ENCODE data around the gene CRYGN. TPM values are rescaled to one million over a fixed set of nuclear protein-coding genes. Genes with fewer than 3 reads are reported as not detected.

Gene CRYGN
- polyA plus RNA-seq, 5 donors = 0.20 to 0.58 (median 0.55) TPM

DNA sequence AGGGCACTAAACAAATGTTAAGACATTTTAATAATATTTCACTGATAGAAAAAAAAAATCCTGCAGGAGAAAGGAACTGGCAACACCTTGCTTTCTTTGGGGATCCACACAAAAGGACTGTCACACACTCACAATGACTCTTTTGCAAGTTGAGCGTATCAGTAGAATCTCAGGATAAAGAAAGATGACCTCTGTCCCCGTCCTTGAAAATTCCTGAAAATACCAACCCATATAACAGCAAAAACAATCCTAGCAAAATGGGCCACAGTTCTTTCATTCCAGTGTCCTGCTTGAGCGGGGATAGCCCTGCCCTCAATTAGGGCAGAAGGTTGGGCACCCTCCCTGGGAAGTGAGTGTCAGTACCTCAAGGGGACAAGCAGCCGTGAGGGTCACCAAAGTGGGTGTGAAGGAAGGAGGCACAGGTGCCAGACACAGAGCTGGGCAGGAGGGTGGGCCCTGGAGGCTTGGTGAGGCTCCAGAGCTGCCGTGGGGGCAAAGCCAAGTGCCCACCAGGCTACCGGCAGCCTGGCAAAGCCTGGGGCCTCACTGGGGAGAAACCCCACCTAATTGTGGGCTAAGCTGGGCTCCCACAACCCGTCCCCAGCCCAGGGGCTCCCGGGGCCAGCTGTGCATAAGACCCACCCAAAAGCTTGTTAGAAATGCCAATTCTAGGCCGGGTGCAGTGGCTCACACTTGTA lies 32.9 kb downstream of the CRYGN start:
- no peak for DNase-seq

DNA sequence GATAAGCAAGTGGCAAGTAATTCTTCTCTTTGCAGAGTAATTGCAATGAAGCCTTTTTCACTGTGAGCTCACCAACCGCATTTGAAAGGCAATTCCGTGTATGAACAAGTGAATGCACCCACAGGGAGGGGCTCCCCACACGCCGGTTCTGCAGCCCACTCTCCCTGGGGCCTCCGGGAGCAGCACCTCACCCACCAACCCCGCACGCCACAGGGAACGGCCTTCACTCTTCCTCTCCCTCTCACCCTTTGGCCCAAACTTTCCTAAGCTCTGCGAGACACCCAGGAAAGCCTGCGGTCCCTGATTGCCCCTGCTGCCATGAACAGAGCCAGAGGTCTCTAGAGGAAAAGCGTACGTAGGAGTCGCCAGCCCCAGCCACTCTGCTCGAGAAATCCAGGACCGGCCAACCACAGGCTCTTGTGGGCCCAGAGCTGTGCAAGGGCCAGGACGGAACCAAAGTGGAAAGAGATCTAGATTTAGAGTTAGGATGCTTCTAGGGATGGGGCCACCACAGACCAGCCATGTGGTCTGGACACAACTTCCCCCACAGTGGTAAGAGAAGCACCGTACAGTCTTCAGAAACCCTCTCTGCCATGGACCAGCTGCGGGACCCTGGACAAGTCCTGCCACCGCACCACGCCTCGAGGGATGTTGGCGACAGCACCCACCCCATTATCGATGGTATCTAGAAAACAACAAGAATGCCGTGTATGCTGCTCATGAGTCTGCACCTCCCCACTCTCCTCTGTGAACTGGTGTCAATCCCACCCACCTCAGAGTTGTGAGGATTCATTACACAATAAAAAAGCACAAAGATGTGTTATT lies 33.7 kb downstream of the CRYGN start:
- DNase-seq = no peak

DNA sequence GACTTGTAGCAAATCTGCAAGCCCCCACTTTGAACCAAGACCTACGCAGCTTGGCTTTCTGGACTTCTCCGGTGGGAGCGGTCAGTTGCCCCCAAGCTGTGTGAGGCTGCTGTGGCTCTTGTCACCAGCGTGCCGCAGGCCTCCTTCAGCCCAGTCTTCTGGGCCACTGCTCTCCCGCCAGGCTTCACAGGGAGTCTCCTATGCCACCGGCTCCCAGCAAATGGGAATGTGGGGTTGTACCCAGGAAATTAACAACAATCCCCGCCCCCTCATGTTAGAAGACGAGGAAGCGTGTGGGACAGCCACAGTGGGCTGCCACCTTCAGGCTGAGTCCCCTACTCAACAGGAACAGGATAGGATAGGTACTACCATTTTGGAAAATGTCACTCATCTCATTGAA lies 34.4 kb downstream of the CRYGN start:
- DNase-seq = no peak

DNA sequence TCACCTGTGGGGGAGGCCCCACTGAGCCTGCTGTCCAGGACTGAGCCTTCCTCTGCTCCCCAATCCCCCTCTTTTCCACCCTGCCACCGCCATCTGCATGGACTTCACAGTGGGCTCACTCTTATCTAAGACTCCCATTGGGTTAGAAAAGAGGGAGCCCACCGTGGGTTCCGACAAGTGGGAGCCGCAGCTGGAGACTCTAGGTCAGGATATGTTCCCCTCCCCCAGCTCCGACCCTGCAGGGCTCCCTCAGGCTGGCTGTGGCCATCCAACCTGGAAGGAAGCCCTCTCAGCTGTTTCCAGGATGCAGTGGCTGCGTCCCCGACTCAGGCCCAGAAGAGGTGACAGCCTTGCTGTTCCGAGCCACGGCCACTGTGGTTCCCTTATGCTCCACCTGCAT lies 34.9 kb downstream of the CRYGN start:
- DNase-seq = no peak

DNA sequence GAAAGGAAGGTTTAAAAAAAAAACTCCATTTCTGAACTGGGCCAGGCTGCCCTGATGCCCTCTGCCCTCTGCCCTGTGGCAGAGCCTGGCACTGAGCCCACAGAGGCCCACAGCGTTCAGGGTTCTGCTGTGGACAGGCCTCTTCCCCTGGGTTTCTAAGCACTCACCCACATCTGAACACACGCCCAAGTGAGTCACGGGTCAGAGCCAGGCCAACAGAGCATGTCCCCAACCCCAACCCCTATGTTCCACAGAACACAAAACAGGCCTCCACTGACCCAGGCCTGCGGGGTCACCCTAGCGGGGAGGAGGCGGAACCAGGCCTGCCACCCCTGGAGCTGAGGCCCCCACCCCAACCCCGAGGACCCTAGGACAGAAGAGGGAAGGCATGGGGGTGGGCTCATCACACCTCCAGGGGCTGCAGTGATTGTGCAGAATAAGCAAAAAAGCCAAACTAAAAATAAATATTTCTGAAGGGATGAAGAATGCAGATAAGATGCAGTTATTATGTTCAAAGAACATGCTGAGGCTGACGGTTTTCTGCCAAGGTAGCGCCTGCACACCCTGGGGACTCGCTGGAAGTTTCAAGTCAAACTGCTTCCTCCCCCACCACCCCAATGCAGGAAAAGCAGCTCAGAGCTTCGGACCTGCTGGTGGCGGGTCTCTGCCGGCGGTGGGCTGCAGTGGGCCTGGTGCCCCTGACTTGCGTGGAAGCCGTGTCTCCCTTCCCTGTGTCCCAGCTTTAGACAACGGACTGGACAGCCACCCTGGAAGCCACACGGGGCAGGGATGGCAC lies 35.5 kb downstream of the CRYGN start:
- DNase-seq = no peak

DNA sequence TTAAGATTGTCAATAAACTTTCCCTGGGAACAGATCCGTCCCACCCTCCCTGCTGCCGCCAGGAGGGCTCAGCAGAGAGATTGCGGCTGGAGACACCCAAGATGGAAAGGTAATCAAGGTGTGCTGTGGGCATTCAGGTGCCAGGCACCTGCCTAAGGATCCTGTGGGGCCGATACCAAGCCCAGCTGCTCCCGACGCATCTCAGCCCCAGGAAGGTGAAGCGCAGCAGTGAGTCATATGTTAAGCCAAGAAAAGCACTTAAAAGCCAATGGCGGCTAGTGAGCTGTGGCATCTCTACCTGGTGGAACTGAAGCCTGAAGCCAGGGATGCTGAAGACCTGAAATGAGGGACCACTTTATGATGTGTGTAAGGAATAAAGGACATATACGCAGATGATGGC lies 36.2 kb downstream of the CRYGN start:
- DNase-seq = no peak

DNA sequence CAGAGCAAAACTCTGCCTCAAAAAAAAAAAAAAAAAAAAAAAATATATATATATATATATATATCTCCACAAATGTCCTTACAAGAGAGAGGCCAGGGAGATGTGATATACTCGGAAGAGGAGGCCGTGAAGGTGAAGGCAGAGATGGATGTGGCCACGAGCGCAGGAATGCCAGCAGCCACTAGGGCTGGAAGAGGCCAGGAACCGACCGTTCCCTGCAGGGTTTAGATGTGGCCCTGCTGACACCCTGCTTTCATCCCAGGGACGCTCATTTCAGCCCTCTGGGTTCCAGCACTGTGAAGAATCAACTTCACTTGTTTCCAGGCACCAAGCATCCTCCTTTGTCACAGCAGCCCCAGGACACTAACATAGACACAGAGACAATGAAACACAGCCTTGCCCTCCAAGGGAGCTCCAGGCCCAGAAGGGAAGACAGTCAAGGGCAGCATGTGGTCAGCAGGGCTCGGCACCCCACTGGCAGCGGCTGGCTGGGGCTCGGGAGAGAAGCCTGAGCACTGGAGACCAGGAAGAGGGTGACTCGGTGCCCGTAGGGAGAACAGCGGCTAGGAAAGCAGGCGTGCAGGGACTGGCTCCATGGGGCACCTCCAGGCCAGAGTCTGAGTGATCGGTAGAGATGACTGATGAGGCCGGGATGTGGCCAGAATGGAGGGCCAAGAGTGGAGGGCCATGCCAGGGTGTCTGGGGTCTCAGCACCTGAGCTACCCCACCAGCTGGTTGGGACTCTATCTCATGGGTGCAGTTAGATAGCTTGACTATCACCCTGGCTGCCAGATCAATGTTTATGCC lies 37.7 kb downstream of the CRYGN start:
- no peak for DNase-seq

DNA sequence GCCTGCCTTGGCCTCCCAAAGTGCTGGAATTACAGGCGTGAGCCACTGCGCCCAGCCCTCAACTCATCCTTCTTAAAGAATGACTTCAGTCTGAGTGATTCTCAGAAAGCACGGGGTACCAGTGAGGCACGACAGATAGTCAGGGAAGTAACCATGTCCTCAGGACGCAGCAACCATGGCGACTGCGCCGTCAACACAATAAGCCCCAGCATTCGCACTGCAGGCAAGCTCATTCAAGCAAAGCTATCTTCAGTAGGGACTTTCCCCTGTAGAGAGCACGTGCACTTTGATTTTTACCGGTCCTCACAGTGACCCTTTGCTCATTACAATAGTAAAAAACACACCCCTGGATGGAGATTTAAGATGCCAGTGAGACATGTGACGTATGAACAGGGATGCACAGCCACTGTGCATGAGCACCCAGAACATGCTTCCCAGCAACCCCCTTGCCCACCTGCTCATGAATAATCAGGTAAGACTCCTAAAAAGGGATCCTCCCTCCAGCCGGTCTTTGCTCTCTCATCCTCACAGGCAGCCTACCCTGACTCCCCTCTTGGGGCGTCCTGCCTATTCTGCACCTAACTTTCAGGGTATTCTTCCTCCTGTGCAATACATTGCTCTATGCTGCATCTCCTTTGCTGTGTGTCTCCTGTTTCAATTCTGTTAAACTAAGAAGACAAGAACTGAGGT lies 39.2 kb downstream of the CRYGN start:
- DNase-seq = no peak

DNA sequence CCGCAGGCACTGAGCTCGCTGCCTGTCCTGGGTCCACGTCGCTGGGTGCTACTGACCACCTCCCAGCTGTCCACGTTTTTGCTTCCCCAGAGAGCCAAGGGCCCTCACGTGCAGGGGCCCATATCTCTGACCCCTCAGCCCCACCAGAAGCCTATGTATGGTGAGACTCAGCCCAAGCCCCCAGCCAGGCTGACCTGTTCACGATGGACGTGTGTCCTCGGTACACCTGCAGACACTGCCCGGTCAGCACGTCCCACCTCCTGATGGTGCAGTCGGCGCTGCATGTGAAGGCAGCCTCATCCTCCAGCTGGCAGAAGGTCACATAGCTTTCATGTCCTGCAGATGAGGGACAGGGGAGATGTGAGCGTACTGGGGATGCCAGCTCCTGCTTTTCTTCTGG lies 40.0 kb downstream of the CRYGN start:
- no peak for DNase-seq

DNA sequence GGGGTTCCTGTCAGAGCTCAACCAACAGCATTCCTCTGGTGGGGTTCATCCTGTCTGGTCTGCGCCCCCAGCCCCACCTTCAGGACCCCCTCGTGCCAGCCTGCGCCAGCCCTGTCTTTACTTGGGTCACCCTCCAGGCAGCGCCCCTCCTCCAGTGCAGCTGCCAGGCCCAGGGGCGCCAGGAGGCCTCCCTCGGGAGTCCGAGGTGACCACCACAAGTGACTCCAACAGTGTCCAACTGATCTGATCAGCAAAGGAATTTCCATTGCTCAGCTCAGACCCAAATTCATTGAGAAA lies 40.7 kb downstream of the CRYGN start:
- DNase-seq = no peak

DNA sequence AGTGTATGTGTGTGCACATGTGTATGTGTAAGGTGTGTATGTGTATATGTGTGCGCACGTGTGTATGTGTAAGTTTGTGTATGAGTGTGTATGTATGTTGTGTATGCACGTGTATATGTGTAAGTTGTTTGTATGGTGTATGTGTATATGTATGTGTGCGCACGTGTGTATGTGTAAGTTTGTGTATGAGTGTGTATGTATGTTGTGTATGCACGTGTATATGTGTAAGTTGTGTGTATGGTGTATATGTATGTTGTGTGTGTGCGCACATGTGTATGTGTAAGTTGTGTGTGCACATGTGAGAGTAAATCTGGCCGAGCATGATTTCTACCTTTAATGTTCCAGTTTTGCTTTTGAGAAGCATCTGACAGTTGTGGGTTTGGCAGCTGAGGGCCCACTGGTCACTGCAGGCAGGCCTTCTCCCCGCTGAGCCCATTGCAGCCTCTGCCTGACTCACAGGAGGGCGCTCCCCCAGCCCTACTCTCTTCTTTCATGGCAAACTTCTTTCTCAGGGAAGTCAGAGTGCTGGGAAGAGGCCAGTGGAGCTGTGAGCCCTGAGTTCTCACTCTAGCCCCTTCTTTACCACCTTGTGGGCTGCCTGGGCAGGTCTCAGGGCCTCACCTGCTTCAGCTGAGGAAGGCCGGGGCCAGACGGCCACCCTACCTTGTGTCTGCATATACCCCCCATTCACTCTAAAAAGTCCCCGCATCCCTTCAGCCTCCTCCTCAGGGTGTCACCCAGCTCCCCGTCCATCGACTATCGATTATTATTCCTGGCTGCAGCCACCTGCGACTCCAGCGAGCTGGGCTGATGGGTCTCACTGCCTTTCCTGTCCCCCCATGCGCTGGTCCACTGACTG lies 41.3 kb downstream of the CRYGN start:
- DNase-seq = no peak

DNA sequence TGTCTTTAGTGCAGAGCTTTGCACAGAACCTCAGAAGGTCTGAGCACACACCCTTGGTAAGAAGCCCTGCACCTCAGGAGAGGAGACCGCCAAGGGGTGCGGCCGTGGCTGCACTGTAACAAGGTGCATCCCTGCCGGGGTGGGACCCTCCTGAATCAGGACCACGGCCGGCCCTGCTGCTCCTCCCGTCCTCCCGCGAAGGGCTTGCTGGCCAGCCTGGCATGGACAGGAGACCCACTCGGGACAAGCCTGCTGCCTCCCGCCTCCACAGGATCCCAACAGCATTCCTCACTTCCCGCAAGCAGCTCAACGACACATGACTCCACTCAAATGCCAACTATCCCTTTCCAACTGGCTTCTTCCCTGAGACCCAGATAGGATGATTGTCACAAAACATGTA lies 42.9 kb downstream of the CRYGN start:
- DNase-seq = no peak

DNA sequence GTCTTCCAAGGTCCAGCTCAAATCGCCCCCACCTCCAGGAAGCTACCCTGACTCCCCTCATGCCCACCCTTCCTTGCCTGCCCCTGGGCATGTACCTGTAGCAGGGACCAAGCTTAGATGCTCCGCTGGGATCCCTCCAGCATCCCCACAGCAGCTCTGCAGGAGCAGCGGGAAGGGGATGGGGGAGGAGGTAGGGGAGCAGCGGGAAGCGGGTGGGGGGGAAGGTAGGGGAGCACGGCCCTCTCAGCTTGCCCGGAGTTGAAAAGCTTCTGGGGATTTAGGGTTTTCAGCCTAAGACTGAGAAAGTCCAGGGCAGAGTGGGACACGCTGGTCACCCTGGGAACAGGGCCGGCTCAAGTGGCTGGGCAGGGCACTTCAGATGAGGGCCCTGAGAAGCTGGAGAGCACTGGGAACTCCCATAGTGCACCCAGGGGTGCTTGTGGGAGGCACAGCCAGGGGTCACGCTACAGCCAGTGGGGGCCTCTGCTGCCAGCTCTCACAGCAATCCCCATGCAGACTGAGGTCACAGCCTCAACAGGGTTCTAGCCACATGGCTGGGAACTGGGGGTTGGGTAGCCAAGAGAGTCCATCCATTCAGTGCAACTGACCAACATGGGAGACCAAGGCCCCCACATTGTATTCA lies 43.5 kb downstream of the CRYGN start:
- DNase-seq = no peak

DNA sequence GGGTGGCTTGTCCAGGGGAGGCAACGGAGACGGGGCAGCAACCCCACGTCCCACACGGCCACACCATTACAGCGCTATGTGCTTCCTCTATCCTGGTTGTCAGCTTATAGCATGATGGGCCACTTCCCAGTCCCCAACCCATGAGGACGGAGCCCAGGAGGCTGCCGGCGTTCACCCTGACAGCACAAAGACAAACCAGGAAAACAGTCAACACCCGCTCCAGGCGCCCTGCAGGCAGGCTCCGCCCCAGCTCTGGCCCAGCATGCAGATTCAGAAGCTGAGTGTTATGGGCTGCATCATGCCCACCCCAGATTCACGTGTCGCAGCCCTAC lies 44.9 kb downstream of the CRYGN start:
- DNase-seq = no peak

DNA sequence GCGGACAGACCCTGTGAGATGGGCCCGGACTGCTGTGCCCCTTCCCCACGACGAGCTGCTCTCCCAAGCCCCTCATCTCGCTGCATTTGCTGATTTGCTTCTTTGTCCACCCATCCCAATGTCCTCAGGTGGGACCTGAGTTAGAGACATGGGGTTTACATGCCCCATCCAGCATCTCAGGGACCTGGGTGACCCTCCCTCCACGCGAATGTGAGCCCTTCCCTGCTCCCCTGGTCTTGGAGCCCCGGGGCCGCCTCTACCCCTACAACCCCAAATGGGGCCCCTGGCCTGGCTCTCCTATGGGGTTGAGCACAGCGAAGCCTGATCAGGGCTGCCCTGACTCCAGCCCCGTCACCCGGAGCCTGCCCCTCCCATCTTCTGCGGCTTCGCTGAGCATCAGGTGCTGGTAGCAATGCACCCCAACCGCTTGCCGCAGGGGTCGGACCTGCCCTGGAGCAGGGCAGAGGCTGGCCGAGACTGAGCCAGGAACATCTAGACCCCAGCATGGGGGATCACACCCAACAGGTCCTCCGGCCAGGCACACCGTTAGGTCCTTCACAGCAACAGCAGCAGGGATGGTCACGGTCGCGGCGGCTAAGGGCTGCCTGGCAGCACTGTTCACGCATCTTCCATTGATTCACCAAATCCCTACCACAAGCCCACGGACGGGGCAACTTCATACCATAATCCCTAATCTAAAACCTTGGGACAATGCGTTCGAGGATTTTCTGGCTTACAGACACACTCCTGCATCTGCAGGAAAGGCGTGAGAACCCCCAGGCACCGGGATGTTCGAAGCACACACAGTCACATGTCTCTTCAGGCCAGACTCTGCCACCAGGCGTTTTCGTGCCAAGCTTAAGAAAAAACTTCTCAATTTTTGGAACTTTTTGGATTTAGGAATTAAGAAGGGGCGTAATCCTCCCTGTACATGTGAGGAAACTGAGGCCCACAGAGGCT lies 45.6 kb downstream of the CRYGN start:
- no peak for DNase-seq

DNA sequence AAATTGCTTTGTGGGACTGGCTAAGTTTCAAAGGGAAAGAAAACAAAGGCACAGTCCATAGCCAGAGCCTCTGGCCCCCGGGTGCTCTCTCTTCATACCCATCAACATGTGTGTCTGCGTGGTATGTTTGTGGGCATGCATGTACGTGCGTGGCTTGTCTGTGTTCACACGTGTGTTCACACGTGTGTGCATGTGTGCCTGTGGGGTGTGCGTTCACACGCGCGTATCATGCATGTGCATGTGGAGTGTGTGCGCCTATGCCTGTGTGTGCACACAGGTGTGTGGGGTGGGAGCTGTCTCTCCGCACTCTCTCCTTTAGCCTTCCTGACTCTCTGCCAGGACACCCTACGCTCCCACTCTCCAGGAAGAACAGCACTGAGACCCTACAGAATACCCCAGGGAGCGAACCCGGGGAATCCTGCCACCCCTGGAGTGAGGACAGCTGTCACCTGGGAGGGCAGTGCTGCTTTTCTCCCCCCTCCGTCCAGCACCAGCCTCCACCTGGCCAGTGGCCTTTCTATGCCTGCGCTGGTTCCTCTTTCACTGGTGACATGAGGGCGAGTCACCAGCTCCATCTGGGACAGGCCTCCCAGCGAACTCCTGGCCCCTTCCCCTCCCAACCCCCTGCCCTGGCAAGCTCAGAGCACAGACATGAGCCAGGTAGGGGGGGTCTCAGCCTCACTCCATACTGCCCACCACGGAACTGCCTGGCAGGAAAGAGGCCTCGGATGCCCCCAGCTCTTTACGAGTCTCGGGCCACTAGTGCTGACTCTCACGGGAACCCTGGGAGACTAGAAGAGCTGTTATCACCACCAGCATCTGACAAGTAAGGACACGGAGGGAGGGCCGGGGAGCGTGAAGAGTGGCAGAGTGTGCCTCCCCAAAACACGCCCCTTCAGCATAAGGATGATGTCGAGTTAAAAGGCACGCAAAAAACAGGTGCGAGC lies 46.6 kb downstream of the CRYGN start:
- DNase-seq = no peak

DNA sequence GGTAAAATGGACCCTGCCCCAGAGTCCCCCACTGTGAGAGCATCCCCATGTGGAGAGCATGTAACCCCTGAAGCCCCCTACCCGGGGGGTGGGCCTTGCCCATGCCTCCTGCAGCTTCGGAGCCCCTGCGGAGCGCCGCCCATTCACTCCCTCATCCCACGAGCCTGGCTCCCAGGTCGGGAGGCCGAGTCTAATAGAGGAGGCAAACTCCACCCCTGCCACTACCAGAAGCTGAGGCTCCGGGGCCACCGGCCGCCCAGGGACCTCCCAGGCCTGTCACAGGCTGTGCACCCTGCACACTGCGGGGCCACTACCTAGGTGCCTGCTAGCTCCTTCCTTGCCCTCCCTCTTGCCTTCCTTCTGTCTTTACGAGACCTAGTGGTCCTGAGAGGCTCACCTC lies 47.5 kb downstream of the CRYGN start:
- DNase-seq = no peak

DNA sequence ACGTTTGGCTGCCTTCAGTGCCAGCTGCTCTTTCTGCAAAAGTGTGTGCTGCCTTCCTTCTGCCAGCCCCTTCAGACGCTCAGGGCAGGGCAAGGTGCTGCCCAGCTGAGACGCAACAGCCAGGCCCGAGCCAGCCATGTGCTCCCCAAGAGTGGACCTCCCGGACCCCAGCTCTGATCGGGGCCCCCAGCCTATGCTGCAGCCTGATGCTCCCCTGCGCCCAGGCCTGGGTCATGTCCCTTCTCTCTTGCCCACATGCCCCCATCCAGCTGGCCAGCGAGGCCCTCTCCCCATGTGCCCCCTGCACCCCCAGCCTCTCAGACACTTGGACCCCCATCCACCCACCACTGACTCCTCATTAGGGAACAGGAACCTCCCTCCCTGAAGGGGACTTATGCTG lies 47.9 kb downstream of the CRYGN start:
- no peak for DNase-seq

Data from right lung (tissue), 5 donors.